Activated CD4-positive, alpha-beta memory T cell treated with anti-CD3 and anti-CD28 coated beads, Interleukin-2, amount 10 ng/mL, durations not matched to agents 7 days and 5 days (primary cell): Measurements from ENCODE around the gene GLIS1. TPM values are rescaled to one million over a fixed set of nuclear protein-coding genes. Genes with fewer than 3 reads are reported as not detected.

Experiments used
- CTCF ChIA-PET: fragments of 350-600 bp; sonication (Branson Sonifier 250); formaldehyde crosslinking; loops from one replicate; lab custom pipeline; 2021; ENCODE audit warnings: antibody characterized with exemption, inconsistent platforms; lab: Charles Lee
- POLR2A ChIA-PET: fragments of 350-600 bp; sonication (Branson Sonifier 250); formaldehyde crosslinking; loops from one replicate; lab custom pipeline; 2021; ENCODE audit warnings: antibody characterized with exemption; lab: Charles Lee
- DNase-seq: peaks from one replicate; pipeline ENCODE4 v3.0.0-alpha.2; 2020
- H3K27ac Mint-ChIP-seq: one replicate; pipeline ENCODE4 v1.8.0; 2021; ENCODE audit warnings: mild to moderate bottlenecking, mixed read lengths
- H3K27me3 Mint-ChIP-seq: one replicate; pipeline ENCODE4 v1.8.0; 2021; ENCODE audit warnings: mixed read lengths
- H3K36me3 Mint-ChIP-seq: one replicate; pipeline ENCODE4 v1.8.0; 2021; ENCODE audit warnings: low read depth, mixed read lengths
- H3K4me1 Mint-ChIP-seq: one replicate; pipeline ENCODE4 v1.8.0; 2021; ENCODE audit warnings: mixed read lengths
- H3K4me3 Mint-ChIP-seq: one replicate; pipeline ENCODE4 v1.8.0; 2021; ENCODE audit warnings: mild to moderate bottlenecking, mixed read lengths
- H3K9me3 Mint-ChIP-seq: one replicate; pipeline ENCODE4 v1.8.0; 2021; ENCODE audit warnings: mixed read lengths
- total RNA-seq, 2 experiments: library from RNA; stranded (reverse); gene quantifications; one replicate each; pipeline ENCODE4 v1.2.3, GENCODE V29; 2021

Gene GLIS1
- total RNA-seq, 2 experiments from 2014 or later = not detected

DNA sequence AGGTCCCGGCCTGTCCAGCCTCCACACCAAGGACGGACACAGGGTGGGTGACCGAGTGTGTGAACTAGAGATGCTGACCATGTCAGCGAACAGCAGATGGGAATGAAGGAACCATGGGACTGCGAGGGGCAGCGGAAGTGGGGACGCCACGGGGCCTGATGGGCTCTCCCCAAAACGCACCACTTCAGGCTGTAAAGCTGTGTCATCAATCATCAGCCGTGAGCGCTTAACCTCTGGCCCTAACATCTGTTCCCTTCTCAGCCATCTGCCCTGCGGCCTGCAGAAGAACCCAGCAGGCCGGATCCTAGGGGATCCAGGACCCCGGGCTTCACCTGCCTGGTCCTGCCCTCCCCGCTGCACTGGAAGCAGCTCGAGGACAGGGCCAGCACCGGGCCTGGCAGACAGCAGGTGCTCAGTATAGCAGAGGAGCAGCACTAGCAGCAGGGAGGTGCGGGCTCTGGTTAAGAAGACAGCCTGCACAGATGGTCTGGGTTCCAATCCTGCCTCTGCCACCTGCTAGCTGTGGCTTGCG lies 221.1 kb downstream of the GLIS1 start:
- H3K36me3 Mint-ChIP-seq = no peaks in the 10 kb centered on the region
- DNase-seq = no peak
- CTCF ChIA-PET = no interaction called here
- H3K27me3 Mint-ChIP-seq = no peaks in the 10 kb centered on the region
- H3K4me3 Mint-ChIP-seq = no peak overlapping the region
- POLR2A ChIA-PET = no interaction called here
- H3K27ac Mint-ChIP-seq = no peak overlapping the region
- no peaks in the 10 kb centered on the region for H3K9me3 Mint-ChIP-seq
- no peaks in the 10 kb centered on the region for H3K4me1 Mint-ChIP-seq

DNA sequence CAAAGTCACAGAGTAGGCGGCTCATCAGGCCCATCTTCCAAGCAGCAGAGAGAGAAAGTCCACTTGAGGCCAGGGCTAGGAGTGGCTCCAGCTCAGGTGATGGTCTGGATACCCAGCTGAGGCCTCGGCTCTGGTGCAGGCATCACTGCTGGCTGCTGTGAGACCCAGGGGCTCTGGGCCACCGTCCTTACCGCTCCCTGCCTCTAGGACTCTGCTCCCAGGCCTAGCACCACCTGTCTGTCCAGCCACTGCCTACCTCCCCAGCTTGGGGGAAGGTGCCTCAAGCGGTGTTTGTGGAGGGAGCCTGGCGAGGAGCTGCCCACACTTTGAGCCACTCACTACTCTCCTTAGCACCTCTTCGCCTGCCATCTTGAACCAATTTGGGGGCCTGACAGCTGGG lies 221.9 kb downstream of the GLIS1 start:
- CTCF ChIA-PET = no interaction called here
- H3K9me3 Mint-ChIP-seq = no peaks in the 10 kb centered on the region
- H3K4me3 Mint-ChIP-seq = no peak overlapping the region
- no peak overlapping the region for H3K27ac Mint-ChIP-seq
- no peaks in the 10 kb centered on the region for H3K4me1 Mint-ChIP-seq
- DNase-seq = no peak
- no peaks in the 10 kb centered on the region for H3K36me3 Mint-ChIP-seq
- no peaks in the 10 kb centered on the region for H3K27me3 Mint-ChIP-seq
- POLR2A ChIA-PET = no interaction called here

DNA sequence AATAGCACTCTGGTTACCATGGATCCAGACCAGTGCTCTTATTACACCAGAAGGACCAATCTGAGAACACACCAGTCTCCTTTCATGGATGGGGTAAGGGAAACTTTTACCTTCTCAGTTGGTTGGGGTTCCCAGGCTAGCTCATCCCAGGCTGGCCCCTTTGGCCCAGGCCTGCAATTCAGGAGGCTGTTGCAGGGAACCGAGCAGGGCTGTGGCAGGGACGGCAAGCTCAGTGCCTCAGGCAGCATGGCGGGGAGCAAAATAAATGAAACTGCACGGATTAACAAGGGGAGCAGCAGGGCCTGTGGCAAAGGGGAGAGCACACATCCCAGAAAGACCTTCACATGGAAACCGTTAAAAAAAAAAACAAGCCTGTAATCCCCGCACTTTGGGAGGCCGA lies 222.8 kb downstream of the GLIS1 start:
- H3K9me3 Mint-ChIP-seq = no peaks in the 10 kb centered on the region
- ChIA-PET POLR2A (no interaction called here), CTCF (no interaction called here)
- no peaks in the 10 kb centered on the region for H3K36me3 Mint-ChIP-seq
- no peak for DNase-seq
- no peaks in the 10 kb centered on the region for H3K4me1 Mint-ChIP-seq
- no peak overlapping the region for H3K4me3 Mint-ChIP-seq
- H3K27ac Mint-ChIP-seq = no peak overlapping the region
- H3K27me3 Mint-ChIP-seq = no peaks in the 10 kb centered on the region

DNA sequence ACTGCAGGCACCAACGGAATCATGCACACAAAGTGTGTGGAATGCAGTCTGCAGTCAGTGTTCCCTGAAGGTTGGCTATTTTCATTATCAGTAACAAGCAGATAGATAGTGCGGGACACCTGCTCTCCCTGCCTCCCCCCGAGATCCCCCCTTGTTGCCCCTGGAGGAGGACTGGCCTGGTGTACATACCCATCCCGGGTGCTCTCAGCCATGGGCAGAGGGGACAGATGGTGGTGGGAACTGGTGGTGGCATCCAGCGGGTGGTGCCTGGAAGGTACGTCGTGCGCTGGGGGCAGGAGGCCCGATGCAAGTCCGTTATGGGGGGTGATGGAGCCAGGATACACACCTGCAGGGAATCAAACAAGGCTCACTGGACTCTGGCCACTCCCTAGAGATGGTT lies 224.5 kb downstream of the GLIS1 start:
- Mint-ChIP-seq H3K4me3 (no peak overlapping the region), H3K4me1 (no peaks in the 10 kb centered on the region), H3K27me3 (no peaks in the 10 kb centered on the region), H3K36me3 (no peaks in the 10 kb centered on the region), H3K27ac (no peak overlapping the region), H3K9me3 (no peaks in the 10 kb centered on the region)
- no peak for DNase-seq
- POLR2A ChIA-PET = no interaction called here
- CTCF ChIA-PET = no interaction called here

DNA sequence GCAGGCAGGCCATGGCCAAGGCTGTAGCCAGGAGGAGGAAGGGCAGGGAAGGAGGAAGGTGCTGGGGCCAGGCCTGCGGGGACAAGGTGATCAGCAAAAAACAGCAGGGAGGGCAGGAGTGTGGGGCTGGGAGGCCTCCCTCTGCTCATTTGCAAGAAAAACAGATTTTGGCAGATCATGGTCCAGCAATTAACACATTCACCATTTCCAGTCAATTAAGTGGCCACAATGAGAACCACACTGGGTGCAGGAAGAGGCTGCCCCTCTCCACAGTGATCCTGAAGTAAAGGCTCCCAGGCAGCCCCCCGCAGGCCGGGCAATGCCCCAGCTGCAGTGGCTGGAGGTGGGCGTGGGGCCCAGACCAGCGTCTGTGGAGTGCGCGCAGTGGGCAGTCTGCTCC lies 225.1 kb downstream of the GLIS1 start:
- Mint-ChIP-seq H3K36me3 (no peaks in the 10 kb centered on the region), H3K27me3 (no peaks in the 10 kb centered on the region), H3K27ac (no peak overlapping the region), H3K4me3 (no peak overlapping the region), H3K4me1 (no peaks in the 10 kb centered on the region), H3K9me3 (no peaks in the 10 kb centered on the region)
- ChIA-PET CTCF (no interaction called here), POLR2A (no interaction called here)
- no peak for DNase-seq

DNA sequence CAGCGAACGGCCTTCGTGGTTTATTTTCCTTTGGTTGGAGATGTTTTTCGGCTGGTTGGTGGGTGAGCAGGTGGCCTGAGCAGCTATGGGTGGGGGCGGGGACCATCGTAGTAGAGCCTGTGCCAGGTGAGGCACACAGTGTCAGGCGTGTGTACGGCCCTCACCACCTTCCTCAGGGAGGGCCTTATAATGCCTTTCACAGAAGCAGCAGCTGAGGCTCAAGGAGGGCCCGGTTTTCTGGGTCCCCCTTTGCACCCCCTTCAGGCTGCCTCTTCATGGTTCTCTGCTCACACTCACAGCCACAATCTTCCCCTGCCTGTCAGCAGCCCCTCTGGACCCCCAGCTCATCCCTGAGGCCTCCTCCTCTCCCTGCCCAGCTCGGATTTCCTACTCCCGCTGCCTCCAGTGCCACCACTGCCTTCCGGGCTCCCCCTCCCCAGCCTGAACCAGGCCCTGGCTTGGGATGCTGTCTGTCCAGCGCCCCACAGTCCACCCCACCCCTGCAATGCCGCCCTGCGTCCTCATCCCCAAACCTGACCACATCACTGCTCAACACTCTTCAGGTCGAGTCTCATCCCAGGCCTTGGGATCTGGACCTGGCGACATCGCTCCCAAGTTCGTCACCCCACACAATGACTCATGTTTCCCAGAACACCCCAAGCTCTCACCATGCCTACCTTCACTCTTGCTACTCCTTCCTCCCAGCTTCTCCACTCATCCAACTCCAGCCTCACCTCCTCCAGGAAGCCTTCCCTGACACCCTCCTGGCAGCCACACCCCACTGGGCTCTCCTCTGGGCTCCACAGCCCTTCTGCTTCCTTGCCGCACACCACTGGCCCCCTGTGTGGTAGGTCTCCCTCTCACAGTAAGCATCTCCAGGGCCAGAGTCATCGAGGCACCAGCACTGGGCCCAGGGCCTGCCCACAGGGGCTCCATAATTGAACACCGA lies 225.9 kb downstream of the GLIS1 start:
- Mint-ChIP-seq H3K27me3 (no peaks in the 10 kb centered on the region), H3K4me3 (no peak overlapping the region), H3K4me1 (no peaks in the 10 kb centered on the region), H3K9me3 (no peaks in the 10 kb centered on the region), H3K36me3 (no peaks in the 10 kb centered on the region), H3K27ac (no peak overlapping the region)
- DNase-seq = no peak
- ChIA-PET CTCF (no interaction called here), POLR2A (no interaction called here)

DNA sequence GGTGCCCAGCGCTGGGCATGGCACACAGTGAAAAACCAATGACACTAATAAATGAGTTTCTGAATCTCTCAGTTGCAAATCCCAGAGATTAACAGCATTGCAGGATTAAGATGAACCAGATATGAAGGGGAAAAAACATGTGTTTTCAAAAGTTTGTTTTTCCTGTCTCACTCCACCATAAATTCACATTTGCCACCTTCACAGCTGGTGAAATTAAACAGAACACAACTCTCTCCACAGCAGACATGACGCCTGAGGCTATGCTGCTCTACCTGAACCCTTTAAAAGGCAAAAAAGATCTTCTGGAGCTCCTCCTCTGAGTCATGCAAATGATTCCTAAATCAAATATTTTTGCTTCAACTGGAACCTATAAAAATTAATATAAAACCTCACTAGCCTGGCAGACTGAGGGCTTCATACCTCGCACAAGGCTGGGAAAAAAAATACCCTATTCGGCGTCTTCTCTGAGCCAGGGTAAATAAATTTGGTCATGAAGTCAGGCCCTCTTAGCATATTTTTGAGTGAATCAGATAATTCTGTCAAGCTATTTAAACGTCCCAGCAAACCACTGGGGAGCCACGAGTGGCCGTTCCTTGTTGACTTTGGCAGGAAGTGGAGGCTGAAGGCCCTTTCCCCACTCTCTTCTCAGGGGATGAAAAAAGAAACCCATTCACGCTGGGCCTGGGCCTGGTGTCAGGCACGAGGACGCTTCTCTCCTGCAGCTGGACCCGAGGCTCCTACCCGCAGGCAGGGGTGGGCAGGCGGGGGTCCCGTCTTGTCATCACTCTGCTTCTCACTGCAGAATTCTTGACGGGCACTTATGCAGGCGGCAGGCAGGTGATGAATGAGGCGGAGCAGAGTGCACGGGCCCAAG lies 226.8 kb downstream of the GLIS1 start:
- no peak for DNase-seq
- H3K27me3 Mint-ChIP-seq = no peaks in the 10 kb centered on the region
- H3K4me1 Mint-ChIP-seq = no peaks in the 10 kb centered on the region
- no peaks in the 10 kb centered on the region for H3K36me3 Mint-ChIP-seq
- no peak overlapping the region for H3K27ac Mint-ChIP-seq
- no peaks in the 10 kb centered on the region for H3K9me3 Mint-ChIP-seq
- H3K4me3 Mint-ChIP-seq = no peak overlapping the region
- ChIA-PET CTCF (no interaction called here), POLR2A (no interaction called here)

DNA sequence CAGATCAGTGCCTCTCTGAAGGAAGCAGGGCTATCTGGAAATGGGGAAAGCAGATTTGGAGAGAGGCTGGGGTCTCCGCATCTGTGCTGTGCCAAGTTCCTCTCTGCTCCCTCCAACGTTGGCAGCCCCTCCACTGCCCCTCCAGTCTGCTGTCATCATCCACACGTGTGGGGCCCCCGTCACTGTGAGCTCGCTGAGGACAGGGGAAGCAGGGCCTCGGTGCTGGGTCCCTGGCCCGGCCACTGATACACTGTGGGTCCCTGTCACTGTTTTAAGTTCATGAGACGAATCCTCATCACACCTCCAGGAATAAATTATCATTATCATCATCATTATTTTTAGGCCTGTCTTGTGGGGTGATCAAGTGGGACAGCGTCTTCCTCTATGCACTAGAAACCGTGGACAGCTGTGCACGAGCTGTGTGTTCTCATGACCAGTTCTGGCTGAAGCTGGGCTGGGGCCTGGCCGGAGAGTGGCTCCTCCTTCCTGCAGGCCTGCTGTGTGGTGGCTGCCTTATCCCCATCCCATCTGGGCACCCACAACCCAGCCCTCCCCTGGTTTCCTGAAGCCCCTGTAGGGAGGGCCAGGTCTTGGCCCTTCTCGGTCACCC lies 227.5 kb downstream of the GLIS1 start:
- POLR2A ChIA-PET = no interaction called here
- H3K36me3 Mint-ChIP-seq = no peaks in the 10 kb centered on the region
- CTCF ChIA-PET = no interaction called here

DNA sequence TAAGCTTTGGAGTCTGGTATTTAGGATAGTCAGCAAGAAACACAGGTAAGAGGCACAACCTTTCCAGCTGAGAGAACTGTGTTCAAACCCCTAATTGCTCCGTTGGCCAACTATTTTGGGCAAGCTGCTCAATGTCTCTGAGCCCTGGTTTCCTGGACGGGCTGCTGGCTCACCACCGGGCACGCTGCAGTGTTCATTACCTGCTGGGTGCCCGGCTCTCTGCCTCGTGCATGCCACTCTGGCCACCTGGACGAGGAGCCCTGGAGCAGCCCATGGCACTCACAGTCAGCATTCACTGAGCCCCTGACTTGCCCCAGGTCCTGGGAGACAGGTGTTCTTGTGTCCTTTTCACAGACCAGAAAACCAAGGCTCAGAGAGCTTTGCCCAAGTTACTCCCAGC lies 228.7 kb downstream of the GLIS1 start:
- Mint-ChIP-seq H3K27ac (no peak overlapping the region), H3K27me3 (no peaks in the 10 kb centered on the region), H3K4me3 (no peak overlapping the region), H3K4me1 (no peaks in the 10 kb centered on the region), H3K9me3 (no peaks in the 10 kb centered on the region), H3K36me3 (no peaks in the 10 kb centered on the region)
- ChIA-PET CTCF (no interaction called here), POLR2A (no interaction called here)
- no peak for DNase-seq

More for the DNA sequence above, 227.5 kb downstream of the GLIS1 start:
- no peaks in the 10 kb centered on the region for H3K27me3 Mint-ChIP-seq
- H3K27ac Mint-ChIP-seq = no peak overlapping the region
- H3K9me3 Mint-ChIP-seq = no peaks in the 10 kb centered on the region
- H3K4me3 Mint-ChIP-seq = no peak overlapping the region
- H3K4me1 Mint-ChIP-seq = no peaks in the 10 kb centered on the region
- no peak for DNase-seq

DNA sequence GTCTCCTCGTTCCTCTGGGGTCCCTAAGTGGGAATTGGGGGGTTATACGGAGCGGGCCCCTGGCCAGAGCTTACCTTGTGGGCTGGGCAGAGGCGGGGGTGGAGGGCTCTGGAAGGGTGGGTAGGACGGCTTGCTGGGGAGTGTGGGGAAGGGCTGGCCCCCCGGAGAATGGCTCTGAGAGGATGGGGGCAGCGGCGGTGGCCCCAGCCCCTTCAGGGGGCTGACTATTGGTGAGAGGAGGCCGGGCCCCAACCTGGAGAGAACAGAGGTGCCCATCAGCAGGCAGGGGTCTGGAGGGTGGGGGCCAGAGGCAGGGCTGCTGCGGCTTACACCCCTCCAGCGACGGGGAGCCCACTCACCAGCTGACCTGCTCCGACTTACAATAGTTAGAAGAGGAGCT lies 229.2 kb downstream of the GLIS1 start:
- H3K27me3 Mint-ChIP-seq = no peaks in the 10 kb centered on the region
- H3K36me3 Mint-ChIP-seq = no peaks in the 10 kb centered on the region
- CTCF ChIA-PET = no interaction called here
- no peak overlapping the region for H3K4me3 Mint-ChIP-seq
- no peaks in the 10 kb centered on the region for H3K9me3 Mint-ChIP-seq
- POLR2A ChIA-PET = no interaction called here
- H3K4me1 Mint-ChIP-seq = no peaks in the 10 kb centered on the region
- no peak for DNase-seq
- H3K27ac Mint-ChIP-seq = no peak overlapping the region

DNA sequence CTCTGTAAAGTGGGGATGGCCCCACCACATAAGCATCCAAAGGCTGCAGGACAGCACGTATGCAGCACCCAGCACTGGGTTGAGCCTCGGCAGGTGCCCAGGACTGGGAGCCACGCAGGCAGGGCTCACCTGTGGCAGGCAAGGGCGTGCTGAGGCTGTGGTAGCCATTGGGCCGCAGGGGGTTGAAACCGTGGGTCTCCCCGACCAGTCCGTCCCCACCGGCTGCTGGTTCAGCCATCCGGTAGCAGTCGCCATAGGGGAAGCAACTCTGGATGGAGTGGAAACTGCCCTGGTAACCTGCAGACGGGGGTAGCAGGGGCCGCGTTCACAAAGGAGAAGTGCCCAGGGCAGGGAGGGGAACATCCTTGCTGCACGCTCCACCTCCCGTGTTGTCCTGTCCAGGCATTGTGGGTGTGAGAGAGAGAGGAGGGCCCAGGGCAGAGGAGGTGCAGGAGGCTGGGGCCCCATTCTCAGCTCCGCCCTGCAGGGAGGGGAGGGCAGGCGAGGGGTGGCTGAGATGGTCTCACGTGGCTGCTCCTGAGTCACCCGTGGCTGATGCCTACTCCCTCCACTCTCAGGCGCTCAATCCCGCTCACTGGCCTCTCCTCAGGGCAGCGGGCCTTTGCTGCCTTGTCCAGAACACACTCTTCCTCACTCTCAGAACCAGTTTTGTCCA lies 229.8 kb downstream of the GLIS1 start:
- no peaks in the 10 kb centered on the region for H3K36me3 Mint-ChIP-seq
- no peak overlapping the region for H3K27ac Mint-ChIP-seq
- ChIA-PET CTCF (no interaction called here), POLR2A (no interaction called here)
- DNase-seq = no peak
- H3K4me3 Mint-ChIP-seq = no peak overlapping the region
- H3K27me3 Mint-ChIP-seq = no peaks in the 10 kb centered on the region
- no peaks in the 10 kb centered on the region for H3K9me3 Mint-ChIP-seq
- no peaks in the 10 kb centered on the region for H3K4me1 Mint-ChIP-seq

DNA sequence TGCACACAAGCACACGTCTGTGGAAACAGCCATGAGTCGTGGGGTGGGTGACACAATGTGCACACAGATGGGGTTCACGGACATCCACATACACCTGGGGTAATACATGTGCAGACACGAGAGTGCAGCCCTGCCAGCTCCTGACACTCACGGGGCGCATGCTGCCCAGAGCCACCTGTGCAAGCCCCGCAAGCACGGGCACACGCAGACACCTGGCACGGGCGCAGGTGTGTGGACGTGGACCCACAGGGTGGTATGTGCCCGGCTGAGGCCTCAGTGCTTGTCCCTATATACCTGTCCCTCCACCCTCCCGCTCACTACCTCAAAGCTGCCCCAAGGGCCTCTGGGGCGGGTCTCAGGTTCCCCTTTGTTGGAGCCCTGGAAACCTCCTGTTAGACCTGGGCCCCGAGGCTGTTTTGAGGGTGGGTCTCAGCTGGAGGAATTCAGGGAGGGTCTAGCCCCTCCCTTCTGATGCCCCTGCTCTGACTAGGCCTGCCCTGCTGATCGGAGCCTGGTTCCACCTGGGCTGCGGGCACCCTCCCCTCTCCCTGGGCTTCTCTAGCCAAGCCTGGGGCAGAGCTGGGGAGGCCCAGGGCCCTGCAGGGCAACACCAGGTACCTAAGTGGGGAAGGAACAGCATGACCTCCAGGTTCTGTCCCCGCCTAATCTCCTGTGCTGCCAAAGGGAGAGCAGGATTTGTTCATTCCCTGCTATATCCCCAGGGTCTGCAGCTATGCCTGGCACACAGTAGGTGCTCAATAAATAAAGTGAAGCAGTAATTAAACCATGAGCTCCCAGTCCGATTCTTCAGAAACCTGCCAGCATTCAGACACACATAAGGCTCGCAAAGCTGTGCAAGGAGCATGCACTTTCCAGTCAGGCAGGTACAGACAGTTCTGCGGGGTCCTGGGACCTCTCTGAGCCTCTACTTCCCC lies 230.6 kb downstream of the GLIS1 start:
- Mint-ChIP-seq H3K27ac (no peak overlapping the region), H3K36me3 (no peaks in the 10 kb centered on the region)
- CTCF ChIA-PET = no interaction called here

More for the DNA sequence above, 230.6 kb downstream of the GLIS1 start:
- POLR2A ChIA-PET = no interaction called here
- Mint-ChIP-seq H3K27me3 (no peaks in the 10 kb centered on the region), H3K4me1 (no peaks in the 10 kb centered on the region), H3K4me3 (no peak overlapping the region), H3K9me3 (no peaks in the 10 kb centered on the region)
- no peak for DNase-seq
